Measurements from ENCODE around the gene RALGAPA2.

The RALGAPA2 gene

DNA sequence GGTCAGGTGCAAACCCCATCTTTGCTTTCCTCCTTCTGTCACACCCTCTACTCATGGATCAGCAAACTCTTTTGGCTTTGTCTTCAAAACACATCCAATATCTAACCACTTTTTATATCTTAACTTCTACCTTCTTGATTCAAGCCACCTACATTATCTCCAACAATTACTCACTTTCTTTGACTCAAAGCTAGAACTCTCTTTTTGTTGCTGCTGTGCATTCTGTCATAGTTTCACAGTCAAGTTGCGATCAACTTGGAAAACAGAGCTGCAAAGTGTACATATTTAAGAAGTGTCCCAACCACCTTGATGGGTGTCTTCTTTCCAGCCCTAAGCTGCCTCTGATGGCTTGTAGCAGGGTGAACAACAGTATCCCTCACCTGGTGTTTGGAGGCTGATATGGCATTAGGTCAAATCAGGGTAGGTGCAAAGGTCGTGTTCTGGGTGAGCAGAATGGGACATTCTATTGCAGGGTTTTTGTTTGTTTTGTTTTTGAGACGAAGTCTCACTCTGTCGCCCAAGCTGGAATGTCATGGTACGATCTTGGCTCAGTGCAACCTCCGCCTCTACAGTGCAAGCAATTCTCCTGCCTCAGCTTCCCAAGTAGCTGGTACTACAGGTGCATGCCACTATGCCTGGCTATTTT is 43.4 kb upstream of the RALGAPA2 start:
- H3K9ac ChIP-seq (ENCODE audit: low read depth, low read length, poor library complexity, severe bottlenecking) = no peak overlapping the region
- no peak overlapping the region for H3K4me3 ChIP-seq (ENCODE audit: low read length, poor library complexity, severe bottlenecking)
- no peaks in the 10 kb centered on the region for H4K20me1 ChIP-seq (ENCODE audit: insufficient read depth, low read length, poor library complexity, severe bottlenecking)
- H3K9me2 ChIP-seq (replicated peaks; ENCODE audit: low read depth, low read length) = no peaks in the 10 kb centered on the region
- no peaks in the 10 kb centered on the region for H3K36me3 ChIP-seq (ENCODE audit: insufficient read depth, low read length)
- no peak overlapping the region for H2AFZ ChIP-seq (ENCODE audit: low read length)
- H3K27me3 ChIP-seq (ENCODE audit: insufficient read depth, low read length, poor library complexity, severe bottlenecking) = no peaks in the 10 kb centered on the region
- no peaks in the 10 kb centered on the region for H3K79me2 ChIP-seq (ENCODE audit: insufficient read depth, low read length)
- no peaks in the 10 kb centered on the region for H3K4me1 ChIP-seq (ENCODE audit: insufficient read depth, low read length, poor library complexity, severe bottlenecking)
- H3K4me2 ChIP-seq (ENCODE audit: low read depth, low read length, poor library complexity, severe bottlenecking) = no peak overlapping the region
- no peak for TF ChIP-seq EZH2phosphoT487 (IDR thresholded peaks at IDR 0.05; ENCODE audit: borderline replicate concordance)
- TF ChIP-seq, protein P1, sequence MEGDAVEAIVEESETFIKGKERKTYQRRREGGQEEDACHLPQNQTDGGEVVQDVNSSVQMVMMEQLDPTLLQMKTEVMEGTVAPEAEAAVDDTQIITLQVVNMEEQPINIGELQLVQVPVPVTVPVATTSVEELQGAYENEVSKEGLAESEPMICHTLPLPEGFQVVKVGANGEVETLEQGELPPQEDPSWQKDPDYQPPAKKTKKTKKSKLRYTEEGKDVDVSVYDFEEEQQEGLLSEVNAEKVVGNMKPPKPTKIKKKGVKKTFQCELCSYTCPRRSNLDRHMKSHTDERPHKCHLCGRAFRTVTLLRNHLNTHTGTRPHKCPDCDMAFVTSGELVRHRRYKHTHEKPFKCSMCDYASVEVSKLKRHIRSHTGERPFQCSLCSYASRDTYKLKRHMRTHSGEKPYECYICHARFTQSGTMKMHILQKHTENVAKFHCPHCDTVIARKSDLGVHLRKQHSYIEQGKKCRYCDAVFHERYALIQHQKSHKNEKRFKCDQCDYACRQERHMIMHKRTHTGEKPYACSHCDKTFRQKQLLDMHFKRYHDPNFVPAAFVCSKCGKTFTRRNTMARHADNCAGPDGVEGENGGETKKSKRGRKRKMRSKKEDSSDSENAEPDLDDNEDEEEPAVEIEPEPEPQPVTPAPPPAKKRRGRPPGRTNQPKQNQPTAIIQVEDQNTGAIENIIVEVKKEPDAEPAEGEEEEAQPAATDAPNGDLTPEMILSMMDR (conservative IDR thresholded peaks at IDR 0.05; ENCODE audit: low read length) = no peak
- no peaks in the 10 kb centered on the region for H3K9me3 ChIP-seq (ENCODE audit: insufficient read depth, low read depth, low read length)
- H3F3A ChIP-seq (ENCODE audit: low read depth) = no peaks in the 10 kb centered on the region

DNA sequence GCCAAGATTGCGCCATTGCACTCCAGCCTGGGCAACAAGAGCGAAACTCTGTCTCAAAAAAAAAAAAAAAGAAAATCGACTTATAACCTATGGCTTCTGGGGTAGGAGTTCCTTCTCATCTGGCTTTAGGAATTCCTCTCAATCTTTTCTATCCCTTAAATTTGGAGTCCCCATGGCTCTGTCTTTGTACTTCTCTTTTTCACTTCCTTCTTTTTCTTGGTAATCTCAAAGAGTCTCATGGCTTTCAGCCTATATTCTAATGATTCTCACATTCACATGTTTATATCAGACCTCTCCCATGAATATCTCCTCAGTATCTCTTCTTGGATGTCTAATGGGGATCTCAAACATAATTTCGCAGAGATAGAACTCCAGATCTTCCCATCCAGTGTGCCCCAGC is 42.8 kb upstream of the RALGAPA2 start:
- Histone ChIP-seq H3K9me3 (ENCODE audit: insufficient read depth, low read depth, low read length) (no peaks in the 10 kb centered on the region), H3K4me2 (ENCODE audit: low read depth, low read length, poor library complexity, severe bottlenecking) (no peak overlapping the region), H2AFZ (ENCODE audit: low read length) (no peak overlapping the region), H4K20me1 (ENCODE audit: insufficient read depth, low read length, poor library complexity, severe bottlenecking) (no peaks in the 10 kb centered on the region), H3K9ac (ENCODE audit: low read depth, low read length, poor library complexity, severe bottlenecking) (no peak overlapping the region), H3K36me3 (ENCODE audit: insufficient read depth, low read length) (no peaks in the 10 kb centered on the region), H3F3A (ENCODE audit: low read depth) (no peaks in the 10 kb centered on the region), H3K4me1 (ENCODE audit: insufficient read depth, low read length, poor library complexity, severe bottlenecking) (no peaks in the 10 kb centered on the region), H3K9me2 (replicated peaks; ENCODE audit: low read depth, low read length) (no peaks in the 10 kb centered on the region), H3K79me2 (ENCODE audit: insufficient read depth, low read length) (no peaks in the 10 kb centered on the region), H3K27me3 (ENCODE audit: insufficient read depth, low read length, poor library complexity, severe bottlenecking) (no peaks in the 10 kb centered on the region), H3K4me3 (ENCODE audit: low read length, poor library complexity, severe bottlenecking) (no peak overlapping the region)
- no peak for TF ChIP-seq EZH2phosphoT487 (IDR thresholded peaks at IDR 0.05; ENCODE audit: borderline replicate concordance)
- TF ChIP-seq, protein P1 (conservative IDR thresholded peaks at IDR 0.05; ENCODE audit: low read length) = no peak

DNA sequence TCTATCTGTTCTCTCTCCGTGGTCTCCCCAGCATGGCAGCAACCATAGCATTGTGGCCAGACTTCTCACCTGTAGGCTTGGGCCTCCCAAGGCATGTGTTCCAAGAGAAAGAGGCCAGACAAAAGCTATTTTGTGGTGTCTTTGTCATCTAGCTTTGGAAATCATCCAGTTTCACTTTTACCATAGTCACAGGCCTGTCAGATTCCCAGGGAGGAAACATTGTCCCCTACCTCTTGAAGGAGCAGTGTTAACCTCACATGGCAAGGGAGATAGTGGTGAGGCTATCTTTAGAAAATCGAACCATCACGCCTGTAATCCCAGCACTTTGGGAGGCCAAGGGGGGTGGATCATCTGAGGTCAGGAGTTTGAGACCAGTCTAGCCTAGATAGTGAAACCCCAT is 42.3 kb upstream of the RALGAPA2 start:
- Histone ChIP-seq H3K79me2 (ENCODE audit: insufficient read depth, low read length) (no peaks in the 10 kb centered on the region), H2AFZ (ENCODE audit: low read length) (no peak overlapping the region), H3K4me2 (ENCODE audit: low read depth, low read length, poor library complexity, severe bottlenecking) (no peak overlapping the region), H3K9me2 (replicated peaks; ENCODE audit: low read depth, low read length) (no peaks in the 10 kb centered on the region), H3F3A (ENCODE audit: low read depth) (no peaks in the 10 kb centered on the region), H4K20me1 (ENCODE audit: insufficient read depth, low read length, poor library complexity, severe bottlenecking) (no peaks in the 10 kb centered on the region), H3K4me1 (ENCODE audit: insufficient read depth, low read length, poor library complexity, severe bottlenecking) (no peaks in the 10 kb centered on the region), H3K36me3 (ENCODE audit: insufficient read depth, low read length) (no peaks in the 10 kb centered on the region), H3K4me3 (ENCODE audit: low read length, poor library complexity, severe bottlenecking) (no peak overlapping the region), H3K9ac (ENCODE audit: low read depth, low read length, poor library complexity, severe bottlenecking) (no peak overlapping the region), H3K9me3 (ENCODE audit: insufficient read depth, low read depth, low read length) (no peaks in the 10 kb centered on the region), H3K27me3 (ENCODE audit: insufficient read depth, low read length, poor library complexity, severe bottlenecking) (no peaks in the 10 kb centered on the region)
- TF ChIP-seq, protein P1 (conservative IDR thresholded peaks at IDR 0.05; ENCODE audit: low read length) = no peak
